GM12878 (cell line): Measurements from ENCODE around the gene SEC16B. TPM values are rescaled to one million over a fixed set of nuclear protein-coding genes. Genes with fewer than 3 reads are reported as not detected.

Source experiments
- ATAC-seq: fragments of 200-7000 bp; cut with Tn5 transposase; 3 replicates; pipeline ENCODE4 v1.9.1; 2020; ENCODE audit warnings: mild to moderate bottlenecking, moderate library complexity
- BruUV-seq: library from RNA; stranded (reverse); fragments of 400-500 nt; replicated peaks from 2 replicates; lab custom pipeline; 2021; lab: Mats Ljungman, UMichigan
- CTCF ChIA-PET: fragments of 300-600 bp; sonication (Branson Sonifier 250); formaldehyde crosslinking; extraction: SDS; loops from one replicate; lab custom pipeline; 2021; ENCODE audit warnings: inconsistent platforms; lab: Yijun Ruan, JAX
- POLR2A ChIA-PET: fragments of 350-600 bp; formaldehyde crosslinking; extraction: SDS; loops from one replicate; lab custom pipeline; 2021; ENCODE audit warnings: inconsistent platforms; lab: Charles Lee
- RAD21 ChIA-PET: fragments of 300-600 bp; sonication (Branson Sonifier 250); formaldehyde crosslinking; loops from one replicate; lab custom pipeline; 2023; ENCODE audit warnings: antibody characterized with exemption; ENCODE audit not compliant: unreplicated experiment; lab: Charles Lee
- SMC1A ChIA-PET: fragments of 300-600 bp; sonication (Branson Sonifier 250); formaldehyde crosslinking; loops from one replicate; lab custom pipeline; 2023; ENCODE audit not compliant: unreplicated experiment, uncharacterized antibody; lab: Charles Lee
- DNase-seq: peaks from one replicate; pipeline ENCODE4 v3.0.0-alpha.2; 2011; ENCODE audit warnings: low read depth, low spot score
- FAIRE-seq: peaks from 3 replicates; lab custom pipeline; 2011; peaks lifted over from hg19 to GRCh38; lab: Jason Lieb, UNC
- H2AFZ ChIP-seq: 2 replicates; pipeline ENCODE4 v1.6.0; 2011; ENCODE audit warnings: low read depth, low read length, control low read depth; ENCODE audit not compliant: control insufficient read depth
- H3K27ac ChIP-seq: 2 replicates; pipeline ENCODE4 v1.5.1; 2011; ENCODE audit warnings: control low read depth; ENCODE audit not compliant: control insufficient read depth, insufficient read depth
- H3K27me3 ChIP-seq, 2 experiments: replicated peaks in 1 of 2; 2 replicates each; pipeline versions ENCODE4 v1.6.0 to v1.6.1; 2011; ENCODE audit warnings: low read length in 1 of 2; ENCODE audit not compliant: control insufficient read depth in 2 of 2, insufficient read depth in 2 of 2
- H3K36me3 ChIP-seq, 2 experiments: 2 replicates each; pipeline ENCODE4 v1.5.1; 2011; ENCODE audit warnings: low read length in 1 of 2; ENCODE audit not compliant: control insufficient read depth in 2 of 2, insufficient read depth in 2 of 2
- H3K4me1 ChIP-seq: 2 replicates; pipeline ENCODE4 v1.6.1; 2011; ENCODE audit warnings: mild to moderate bottlenecking, low read length, moderate library complexity, mixed read lengths; ENCODE audit not compliant: control insufficient read depth, insufficient read depth
- H3K4me2 ChIP-seq: 2 replicates; pipeline ENCODE4 v1.6.0; 2011; ENCODE audit warnings: control low read depth; ENCODE audit not compliant: control insufficient read depth, insufficient read depth
- H3K4me3 ChIP-seq: fragments of 200-600 bp; sonication (generic); 2 replicates; pipeline ENCODE4 v1.5.1; 2016
- H3K79me2 ChIP-seq: 2 replicates; pipeline ENCODE4 v1.6.0; 2011; ENCODE audit warnings: low read length; ENCODE audit not compliant: control insufficient read depth, insufficient read depth
- H3K9ac ChIP-seq: 2 replicates; pipeline ENCODE4 v1.8.0; 2011; ENCODE audit warnings: low read length, control low read depth, mixed read lengths; ENCODE audit not compliant: control insufficient read depth, insufficient read depth
- H3K9me3 ChIP-seq: replicated peaks from 3 replicates; pipeline ENCODE4 v1.5.1; 2011; ENCODE audit warnings: mild to moderate bottlenecking, low read length; ENCODE audit not compliant: control insufficient read depth, insufficient read depth
- H4K20me1 ChIP-seq: 2 replicates; pipeline ENCODE4 v1.6.0; 2011; ENCODE audit not compliant: control insufficient read depth, insufficient read depth
- JUND ChIP-seq: IDR thresholded peaks from 2 replicates; pipeline ENCODE4 v1.6.1; 2012; ENCODE audit warnings: low read depth, mild to moderate bottlenecking, low read length, improper control_type of control experiment, moderate library complexity
- KDM1A ChIP-seq: fragments of 200-600 bp; sonication (generic); IDR thresholded peaks from 2 replicates; pipeline ENCODE4 v1.6.1; 2016; ENCODE audit warnings: borderline replicate concordance
- RAD21 ChIP-seq: IDR thresholded peaks from 2 replicates; pipeline ENCODE4 v1.6.1; 2011; ENCODE audit warnings: mild to moderate bottlenecking, low read depth, low read length, moderate library complexity; ENCODE audit not compliant: insufficient read depth
- SREBF1 ChIP-seq: IDR thresholded peaks from 2 replicates; pipeline ENCODE4 v1.6.1; 2012; ENCODE audit warnings: mild to moderate bottlenecking, low read length
- ZBED1 ChIP-seq: IDR thresholded peaks from 2 replicates; pipeline ENCODE4 v1.6.1; 2016; ENCODE audit warnings: borderline replicate concordance
- WGBS: methylation state at CpG from one replicate; pipeline ENCODE4 v1.1.6; 2016; ENCODE audit warnings: low lambda C conversion rate; ENCODE audit not compliant: insufficient replicate concordance, insufficient coverage; ENCODE audit errors: missing lambda C conversion rate; 5-methylcytosine and 5-hydroxymethylcytosine counted together
- in situ Hi-C: fragments of 300-500 bp; cut with MboI; formaldehyde crosslinking; loops from 9 replicates; pipeline ENCODE4 v1.14.3; 2018; ENCODE audit warnings: mixed read lengths
- intact Hi-C: fragments of 100-400 bp; cut with micrococcal nuclease; formaldehyde crosslinking; loops from one replicate; pipeline ENCODE4 v1.14.2; 2022; ENCODE audit not compliant: unreplicated experiment
- polyA plus RNA-seq, 11 experiments: library from polyadenylated mRNA; depleted of rRNA in 4 of 11; unstranded in 6 of 11; stranded (reverse) in 5 of 11; fragments of >200 nt; fragmentation: Nextera tagmentation in 4 of 11; fragmentation: Illumina TruSeq in 1 of 11; extraction: Ambion mirVana in 4 of 11; extraction: Trizol in 1 of 11; gene quantifications; 1 replicate in 1 of 11; 2 replicates in 10 of 11; pipeline versions ENCODE4 v1.2.1 to v1.2.3, GENCODE V29; 2011 to 2016; ENCODE audit warnings: inconsistent platforms in 2 of 11, missing spikeins in 2 of 11, low read depth in 1 of 11
- total RNA-seq, 4 experiments: library from RNA; depleted of rRNA in 3 of 4; stranded (reverse); fragments of >200 nt in 3 of 4; fragmentation: Illumina TruSeq in 1 of 4; extraction: Trizol in 1 of 4; gene quantifications; 2 replicates each; pipeline versions ENCODE4 v1.2.1 to v1.2.3, GENCODE V29; 2013 to 2021
- TF ChIP-seq, protein P1 (sequence below): fragments of 450-650 bp; conservative IDR thresholded peaks from 2 replicates; pipeline ENCODE4 v1.6.1; 2017; ENCODE audit warnings: mild to moderate bottlenecking, moderate library complexity

SEC16B gene
- total and polyA plus RNA-seq, 10 of the 15 experiments (the other 5 are each of a cell fraction or from before 2014, with no cell fraction given): 0.10 to 0.94 (median 0.17) TPM; not detected in 2

DNA sequence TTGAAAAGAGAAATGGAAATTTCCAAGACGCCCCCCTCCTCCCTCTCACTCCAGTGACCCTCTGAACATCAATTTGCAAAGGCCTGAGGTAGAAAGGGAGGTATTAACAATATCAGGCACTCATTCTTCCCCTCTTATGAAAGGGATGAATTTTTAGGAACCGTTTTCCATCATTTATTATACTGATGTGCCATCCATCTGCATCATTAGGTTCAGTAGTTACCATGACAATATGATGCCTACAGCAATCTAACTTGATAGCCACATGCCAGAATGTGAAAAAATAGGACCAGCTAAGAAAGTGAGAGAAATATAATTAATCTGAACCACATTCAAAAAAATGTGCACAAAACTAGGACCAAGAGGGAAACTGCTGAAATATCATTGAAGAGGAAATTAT lies 40.9 kb downstream of the SEC16B start:
- H3K27ac ChIP-seq: no peak overlapping the region
- H3K27me3 ChIP-seq: no peaks in the 10 kb centered on the region; a peak in 3 of 4 replicates
- TF ChIP-seq KDM1A: no peak
- TF ChIP-seq, protein P1, sequence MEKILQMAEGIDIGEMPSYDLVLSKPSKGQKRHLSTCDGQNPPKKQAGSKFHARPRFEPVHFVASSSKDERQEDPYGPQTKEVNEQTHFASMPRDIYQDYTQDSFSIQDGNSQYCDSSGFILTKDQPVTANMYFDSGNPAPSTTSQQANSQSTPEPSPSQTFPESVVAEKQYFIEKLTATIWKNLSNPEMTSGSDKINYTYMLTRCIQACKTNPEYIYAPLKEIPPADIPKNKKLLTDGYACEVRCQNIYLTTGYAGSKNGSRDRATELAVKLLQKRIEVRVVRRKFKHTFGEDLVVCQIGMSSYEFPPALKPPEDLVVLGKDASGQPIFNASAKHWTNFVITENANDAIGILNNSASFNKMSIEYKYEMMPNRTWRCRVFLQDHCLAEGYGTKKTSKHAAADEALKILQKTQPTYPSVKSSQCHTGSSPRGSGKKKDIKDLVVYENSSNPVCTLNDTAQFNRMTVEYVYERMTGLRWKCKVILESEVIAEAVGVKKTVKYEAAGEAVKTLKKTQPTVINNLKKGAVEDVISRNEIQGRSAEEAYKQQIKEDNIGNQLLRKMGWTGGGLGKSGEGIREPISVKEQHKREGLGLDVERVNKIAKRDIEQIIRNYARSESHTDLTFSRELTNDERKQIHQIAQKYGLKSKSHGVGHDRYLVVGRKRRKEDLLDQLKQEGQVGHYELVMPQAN: no peak
- no peak for TF ChIP-seq JUND
- no peak for TF ChIP-seq RAD21
- TF ChIP-seq SREBF1: no peak
- TF ChIP-seq ZBED1: no peak
- TF ChIP-seq, all 136 proteins: peak for 0
- FAIRE-seq (no peak), ATAC-seq (no peak), DNase-seq (no peak)
- no peaks in the 10 kb centered on the region for H3K4me1 ChIP-seq
- no peaks in the 10 kb centered on the region for H3K36me3 ChIP-seq
- intact Hi-C loops (no loop called here), in situ Hi-C loops (no loop called here)
- ChIA-PET RAD21 (no interaction called here), POLR2A (no interaction called here), SMC1A (interaction anchor here (1.3 to 1.5 kb wide), 2 partner anchors 11 to 148 kb away, joined by 3 to 4 read pairs; no protein-coding TSS in a partner anchor), CTCF (interaction anchor here (0.9 to 1.3 kb wide), 2 partner anchors 15 to 149 kb away, joined by 3 read pairs; no protein-coding TSS in a partner anchor)
- no peak overlapping the region for H3K4me3 ChIP-seq
- no peak overlapping the region for H3K4me2 ChIP-seq
- H2AFZ ChIP-seq: no peak overlapping the region
- no peaks in the 10 kb centered on the region for H3K79me2 ChIP-seq
- no peaks in the 10 kb centered on the region for H3K9me3 ChIP-seq
- no TSS peak for BruUV-seq
- 0% methylated on average over 2 of the region's 2 CpGs for WGBS
- H3K9ac ChIP-seq: no peak overlapping the region
- no peaks in the 10 kb centered on the region; the same call in 1 of the 2 replicates for H4K20me1 ChIP-seq
